Measurements from ENCODE around the gene UBQLNL.

DNA sequence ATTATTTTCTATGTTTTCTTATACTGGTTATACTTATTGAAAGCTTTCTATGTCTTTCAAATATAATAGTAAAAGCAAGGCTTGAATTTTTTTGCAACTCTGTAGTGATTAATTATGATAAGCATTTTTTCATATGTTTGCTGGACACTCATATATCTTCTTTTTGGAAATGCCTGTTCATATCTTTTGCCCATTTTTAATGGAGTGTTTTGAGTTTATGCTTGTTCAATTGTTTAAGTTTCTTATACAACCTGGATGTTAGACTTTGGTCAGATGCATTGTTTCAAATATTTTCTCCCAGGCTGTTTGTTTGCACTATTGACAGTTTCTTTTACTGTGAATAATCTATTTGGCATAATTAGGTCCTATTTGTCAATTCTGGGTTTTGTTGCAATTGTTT, 20.0 kb upstream of the UBQLNL start:
- TF ChIP-seq, protein P1, sequence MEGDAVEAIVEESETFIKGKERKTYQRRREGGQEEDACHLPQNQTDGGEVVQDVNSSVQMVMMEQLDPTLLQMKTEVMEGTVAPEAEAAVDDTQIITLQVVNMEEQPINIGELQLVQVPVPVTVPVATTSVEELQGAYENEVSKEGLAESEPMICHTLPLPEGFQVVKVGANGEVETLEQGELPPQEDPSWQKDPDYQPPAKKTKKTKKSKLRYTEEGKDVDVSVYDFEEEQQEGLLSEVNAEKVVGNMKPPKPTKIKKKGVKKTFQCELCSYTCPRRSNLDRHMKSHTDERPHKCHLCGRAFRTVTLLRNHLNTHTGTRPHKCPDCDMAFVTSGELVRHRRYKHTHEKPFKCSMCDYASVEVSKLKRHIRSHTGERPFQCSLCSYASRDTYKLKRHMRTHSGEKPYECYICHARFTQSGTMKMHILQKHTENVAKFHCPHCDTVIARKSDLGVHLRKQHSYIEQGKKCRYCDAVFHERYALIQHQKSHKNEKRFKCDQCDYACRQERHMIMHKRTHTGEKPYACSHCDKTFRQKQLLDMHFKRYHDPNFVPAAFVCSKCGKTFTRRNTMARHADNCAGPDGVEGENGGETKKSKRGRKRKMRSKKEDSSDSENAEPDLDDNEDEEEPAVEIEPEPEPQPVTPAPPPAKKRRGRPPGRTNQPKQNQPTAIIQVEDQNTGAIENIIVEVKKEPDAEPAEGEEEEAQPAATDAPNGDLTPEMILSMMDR (conservative IDR thresholded peaks at IDR 0.05; ENCODE audit: low read depth, low read length): no peak
- no peak for TF ChIP-seq EZH2 (IDR thresholded peaks at IDR 0.05; ENCODE audit: borderline replicate concordance, low read depth, low read length, poor library complexity, severe bottlenecking)

Measured in A673 (cell line).